Measurements from ENCODE around the gene L1CAM. TPM values are rescaled to one million over a fixed set of nuclear protein-coding genes. Genes with fewer than 3 reads are reported as not detected.

Gene L1CAM
- total RNA-seq, 1 donor from 2014 or later, result 0.49 TPM

GRCh38 chrX:153883163-153883843 lies 2.7 kb downstream of the L1CAM start:
- peaks cover 23% of the 10 kb centered on the region for H3K9me3 Mint-ChIP-seq

GRCh38 chrX:153882557-153882956 lies 3.4 kb downstream of the L1CAM start:
- Histone ChIP-seq H3K9ac (no peak overlapping the region), H3F3A (ENCODE audit: low read depth) (peaks cover 11% of the 10 kb centered on the region), H3K27ac (no peak overlapping the region), H3K27me3 (peaks cover 41% of the 10 kb centered on the region), H3K79me2 (ENCODE audit: low read depth) (no peaks in the 10 kb centered on the region), H4K20me1 (ENCODE audit: low read depth) (no peaks in the 10 kb centered on the region), H3K9me3 (ENCODE audit: low read depth) (no peaks in the 10 kb centered on the region), H3K4me3 (no peak overlapping the region), H2AFZ (replicated peaks) (no peak overlapping the region), H3K4me2 (no peak overlapping the region), H3K4me1 (peaks cover 17% of the 10 kb centered on the region), H3K36me3 (no peaks in the 10 kb centered on the region)
- no peak for DNase-seq (ENCODE audit: low spot score)
- Mint-ChIP-seq H3K27me3 (ENCODE audit: insufficient read depth, low read depth) (peaks cover 22% of the 10 kb centered on the region), H3K4me3 (peak overlapping the region; percentile 63), H3K4me1 (peaks cover 40% of the 10 kb centered on the region), H3K36me3 (peaks cover 2% of the 10 kb centered on the region), H3K27ac (no peak overlapping the region), H3K9me3 (peaks cover 23% of the 10 kb centered on the region)
- TF ChIP-seq EZH2 (IDR thresholded peaks at IDR 0.05) (no peak), EZH2phosphoT487 (IDR thresholded peaks at IDR 0.05) (no peak), CTCF (IDR thresholded peaks at IDR 0.05) (no peak)

More at GRCh38 chrX:153883163-153883843, 2.7 kb downstream of the L1CAM start:
- Histone ChIP-seq H3K36me3 (no peaks in the 10 kb centered on the region), H3K4me3 (no peak overlapping the region), H4K20me1 (ENCODE audit: low read depth) (no peaks in the 10 kb centered on the region), H3K9me3 (ENCODE audit: low read depth) (no peaks in the 10 kb centered on the region), H3K4me1 (peaks cover 17% of the 10 kb centered on the region), H3K79me2 (ENCODE audit: low read depth) (no peaks in the 10 kb centered on the region), H3F3A (ENCODE audit: low read depth) (peaks cover 11% of the 10 kb centered on the region), H3K9ac (no peak overlapping the region), H3K4me2 (no peak overlapping the region), H2AFZ (replicated peaks) (no peak overlapping the region), H3K27ac (no peak overlapping the region), H3K27me3 (peaks cover 48% of the 10 kb centered on the region)
- Mint-ChIP-seq H3K36me3 (peaks cover 2% of the 10 kb centered on the region), H3K27me3 (ENCODE audit: insufficient read depth, low read depth) (peaks cover 22% of the 10 kb centered on the region), H3K27ac (no peak overlapping the region), H3K4me3 (no peak overlapping the region), H3K4me1 (peaks cover 36% of the 10 kb centered on the region)
- TF ChIP-seq CTCF (IDR thresholded peaks at IDR 0.05) (no peak), EZH2phosphoT487 (IDR thresholded peaks at IDR 0.05) (no peak), EZH2 (IDR thresholded peaks at IDR 0.05) (no peak)
- no peak for DNase-seq (ENCODE audit: low spot score)

GRCh38 chrX:153882086-153882498 lies 3.9 kb downstream of the L1CAM start:
- Mint-ChIP-seq H3K27ac (no peak overlapping the region), H3K4me3 (peak overlapping the region; percentile 63)

More at GRCh38 chrX:153882086-153882498, 3.9 kb downstream of the L1CAM start:
- Mint-ChIP-seq H3K36me3 (peaks cover 2% of the 10 kb centered on the region), H3K27me3 (ENCODE audit: insufficient read depth, low read depth) (peaks cover 22% of the 10 kb centered on the region), H3K4me1 (peaks cover 40% of the 10 kb centered on the region), H3K9me3 (peaks cover 19% of the 10 kb centered on the region)
- no peak for DNase-seq (ENCODE audit: low spot score)
- Histone ChIP-seq H3K4me2 (no peak overlapping the region), H4K20me1 (ENCODE audit: low read depth) (no peaks in the 10 kb centered on the region), H2AFZ (replicated peaks) (no peak overlapping the region), H3K9ac (no peak overlapping the region), H3K9me3 (ENCODE audit: low read depth) (no peaks in the 10 kb centered on the region), H3K36me3 (no peaks in the 10 kb centered on the region), H3F3A (ENCODE audit: low read depth) (peaks cover 11% of the 10 kb centered on the region), H3K4me1 (peaks cover 17% of the 10 kb centered on the region), H3K79me2 (ENCODE audit: low read depth) (no peaks in the 10 kb centered on the region), H3K4me3 (no peak overlapping the region), H3K27ac (no peak overlapping the region), H3K27me3 (peaks cover 36% of the 10 kb centered on the region)
- TF ChIP-seq EZH2phosphoT487 (IDR thresholded peaks at IDR 0.05) (no peak), CTCF (IDR thresholded peaks at IDR 0.05) (no peak), EZH2 (IDR thresholded peaks at IDR 0.05) (no peak)

Data from neural progenitor cell (in vitro differentiated cells).